Suprapubic skin (tissue), 3 donors: ENCODE results near the gene FARS2.

Experiments used
- CTCF ChIP-seq, 2 donors: fragments of 200-600 bp in 1 of 2; fragments of 450-650 bp in 1 of 2; sonication (generic) in 1 of 2; IDR thresholded peaks; one replicate each; pipeline ENCODE4 v1.5.1; 2016 to 2019; ENCODE audit warnings: antibody characterized with exemption in 2 of 2, mild to moderate bottlenecking in 1 of 2, moderate library complexity in 1 of 2
- EP300 ChIP-seq: sonication (generic); formaldehyde crosslinking; IDR thresholded peaks from one replicate; pipeline ENCODE4 v1.6.1; 2017; ENCODE audit warnings: antibody characterized with exemption
- POLR2A ChIP-seq, 2 donors: fragments of 450-650 bp; IDR thresholded peaks; one replicate each; pipeline ENCODE4 v1.6.1; 2017; ENCODE audit warnings: antibody characterized with exemption in 2 of 2, mild to moderate bottlenecking in 2 of 2, moderate library complexity in 2 of 2

GRCh38 chr6:5433324-5433723 is 172.0 kb downstream of the FARS2 start:
- TF ChIP-seq CTCF (IDR thresholded peaks at IDR 0.05) (no peak), POLR2A (IDR thresholded peaks at IDR 0.05) (no peak), EP300 (no peak)
